ENCODE measurements around the gene NEU2.
"Not testable (repeated sequence)": the region's sequence is repeated elsewhere in the genome, so short reads cannot be mapped to it uniquely, and the experiment has no call there.

Gene NEU2

GRCh38 chr2:233034091-233034882, 1.8 kb downstream of the NEU2 start:
- DNase-seq (ENCODE audit: low read depth, low spot score) = no peak

- no peak for DNase-seq (ENCODE audit: low read depth, low spot score)
Measured at GRCh38 chr2:233035426-233036161, 3.1 kb downstream of the NEU2 start.

- no peak for DNase-seq (ENCODE audit: low read depth, low spot score)
Measured at GRCh38 chr2:233036162-233036838, 3.8 kb downstream of the NEU2 start.

DNA sequence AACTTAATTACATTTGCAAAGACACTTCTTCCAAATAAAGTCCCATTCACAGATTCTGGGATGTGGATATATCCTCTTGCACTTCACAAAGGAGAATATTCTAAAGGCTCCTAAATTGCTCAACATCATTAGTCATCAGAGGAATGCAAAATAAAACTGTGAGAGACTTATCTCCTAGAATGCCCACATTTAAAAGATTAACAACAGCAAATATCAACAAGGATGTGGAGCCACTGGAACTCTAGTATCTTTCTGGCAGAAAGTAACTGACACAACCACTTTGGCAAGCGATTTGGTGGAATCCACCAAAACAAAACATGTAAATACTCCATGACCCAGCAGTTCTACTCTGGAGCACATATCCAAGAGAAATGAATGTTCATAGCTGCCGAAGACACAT, 4.6 kb downstream of the NEU2 start:
- DNase-seq (ENCODE audit: low read depth, low spot score) = no peak

- no peak for DNase-seq (ENCODE audit: low read depth, low spot score)
Measured at GRCh38 chr2:233039212-233039845, 6.9 kb downstream of the NEU2 start.

DNA sequence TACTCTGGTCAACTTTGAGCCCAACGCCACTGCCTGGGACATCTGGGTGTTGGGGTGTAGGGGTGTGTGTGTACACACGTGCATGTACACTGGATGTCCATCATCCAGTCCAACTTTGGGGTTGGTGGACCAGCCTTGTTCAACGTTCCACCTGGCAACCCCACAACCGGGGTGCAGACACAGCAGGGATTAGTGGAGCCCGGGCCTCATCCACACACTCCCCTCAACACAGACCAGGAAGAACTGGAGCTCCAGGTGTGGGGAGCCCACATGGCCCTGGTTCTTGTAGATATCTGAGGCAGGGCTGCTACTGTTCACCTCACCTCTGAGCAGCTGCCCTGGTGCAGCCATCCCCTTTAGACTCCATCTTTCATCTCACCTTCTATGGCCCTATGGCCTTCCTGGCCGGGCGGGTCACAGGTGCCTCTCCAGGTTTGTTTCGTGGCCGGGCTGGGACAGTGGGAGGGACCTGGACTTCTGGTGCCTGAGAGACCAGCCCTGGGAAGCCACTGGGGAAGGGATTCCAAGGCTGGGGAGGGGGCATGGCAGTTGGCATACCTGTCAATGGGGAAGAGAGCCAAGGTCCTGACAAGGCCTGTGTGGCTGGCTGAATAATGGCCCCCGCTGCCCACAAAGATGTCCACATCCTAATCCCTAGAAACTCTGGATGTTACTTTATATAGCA, 7.5 kb downstream of the NEU2 start:
- no peak for DNase-seq (ENCODE audit: low read depth, low spot score)

- DNase-seq (ENCODE audit: low read depth, low spot score) = no peak
Measured at GRCh38 chr2:233040571-233040970, 8.1 kb downstream of the NEU2 start.

DNA sequence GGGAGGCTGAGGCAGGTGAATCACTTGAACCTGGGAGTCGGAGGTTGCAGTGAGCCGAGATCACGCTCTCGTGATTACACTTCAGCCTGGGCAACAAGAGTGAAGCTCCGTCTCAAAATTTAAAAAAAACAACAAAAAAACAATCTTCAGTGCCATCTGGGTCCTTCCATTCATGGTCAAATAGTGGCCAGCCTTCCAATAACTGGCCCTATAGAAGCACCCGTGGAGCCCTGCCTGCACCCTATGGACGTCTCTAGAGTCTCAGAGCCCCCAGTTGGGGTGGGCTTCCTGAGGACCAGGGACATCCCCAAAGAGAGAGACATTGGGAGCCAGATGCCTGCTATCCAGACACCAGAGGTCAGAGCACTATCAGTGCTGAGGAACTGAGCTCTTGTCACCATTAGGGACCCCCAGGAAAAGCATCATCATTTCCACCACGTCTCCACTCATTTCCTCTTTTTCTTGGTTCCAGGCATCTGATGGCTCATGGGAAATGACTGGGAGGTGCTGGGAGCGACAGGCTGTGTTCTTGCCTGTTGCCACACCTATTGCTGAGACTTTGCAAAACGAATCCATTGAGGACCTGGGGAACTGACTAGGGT, 9.4 kb downstream of the NEU2 start:
- no peak for DNase-seq (ENCODE audit: low read depth, low spot score)

DNA sequence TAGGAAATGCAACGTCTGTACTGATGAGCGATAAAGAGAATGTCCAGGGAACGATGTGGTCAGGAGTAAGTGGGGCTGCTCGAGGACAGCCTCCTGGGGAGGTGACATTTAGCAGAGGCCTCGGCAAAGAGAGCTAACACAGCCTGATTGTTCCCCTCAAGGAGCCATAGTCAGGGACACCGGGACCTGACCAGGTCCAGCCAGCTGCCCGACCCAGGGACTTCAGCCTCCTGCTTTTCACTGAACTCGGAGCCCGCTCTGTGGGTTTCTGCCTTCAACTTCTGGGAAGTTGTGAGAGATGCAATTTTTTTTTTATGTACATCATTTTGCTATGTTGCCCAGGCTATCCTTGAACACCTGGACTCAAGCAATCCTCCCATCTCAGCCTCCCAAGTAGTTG, 10.1 kb downstream of the NEU2 start:
- DNase-seq (ENCODE audit: low read depth, low spot score) = no peak

DNA sequence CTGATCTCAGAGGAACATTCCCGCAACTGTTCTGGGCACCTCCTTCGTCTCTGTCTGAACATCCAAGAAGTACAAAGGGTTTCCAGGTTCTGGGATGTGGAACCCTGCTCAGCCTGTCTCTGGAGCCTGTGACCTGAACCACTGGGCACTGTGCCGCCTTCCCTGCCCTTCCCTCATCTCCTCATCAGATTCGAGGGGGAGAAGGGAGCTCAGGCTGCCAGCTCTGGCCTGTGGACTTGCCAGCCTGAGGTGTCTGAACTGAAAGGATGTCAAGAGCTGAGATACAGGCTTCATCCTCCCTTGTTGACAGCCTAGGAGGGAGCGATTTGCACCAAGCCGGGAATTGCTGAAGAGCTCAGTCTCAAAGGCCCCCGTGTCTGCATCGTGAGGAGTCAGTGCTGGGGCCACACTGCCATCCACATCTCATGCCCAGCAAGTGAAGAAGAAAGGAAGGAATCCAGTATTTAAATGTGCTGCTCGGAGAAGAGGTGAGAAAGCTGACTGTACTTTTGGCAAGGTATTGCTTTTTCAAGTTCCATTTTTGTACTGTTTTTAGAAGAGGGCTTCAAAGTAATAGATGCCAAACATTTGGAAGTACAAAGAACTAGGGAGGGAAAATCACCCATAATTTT, 12.6 kb downstream of the NEU2 start:
- no peak for DNase-seq (ENCODE audit: low read depth, low spot score)

GRCh38 chr2:233047206-233047605, 14.7 kb downstream of the NEU2 start:
- no peak for DNase-seq (ENCODE audit: low read depth, low spot score)

- DNase-seq (ENCODE audit: low read depth, low spot score) = no peak
Measured at GRCh38 chr2:233047667-233048066, 15.2 kb downstream of the NEU2 start.

GRCh38 chr2:233048569-233049193, 16.2 kb downstream of the NEU2 start:
- no peak for DNase-seq (ENCODE audit: low read depth, low spot score)

- no peak for DNase-seq (ENCODE audit: low read depth, low spot score)
Measured at GRCh38 chr2:233049194-233049761, 16.8 kb downstream of the NEU2 start.

- no peak for DNase-seq (ENCODE audit: low read depth, low spot score)
Measured at GRCh38 chr2:233051241-233052149, 19.0 kb downstream of the NEU2 start.

DNA sequence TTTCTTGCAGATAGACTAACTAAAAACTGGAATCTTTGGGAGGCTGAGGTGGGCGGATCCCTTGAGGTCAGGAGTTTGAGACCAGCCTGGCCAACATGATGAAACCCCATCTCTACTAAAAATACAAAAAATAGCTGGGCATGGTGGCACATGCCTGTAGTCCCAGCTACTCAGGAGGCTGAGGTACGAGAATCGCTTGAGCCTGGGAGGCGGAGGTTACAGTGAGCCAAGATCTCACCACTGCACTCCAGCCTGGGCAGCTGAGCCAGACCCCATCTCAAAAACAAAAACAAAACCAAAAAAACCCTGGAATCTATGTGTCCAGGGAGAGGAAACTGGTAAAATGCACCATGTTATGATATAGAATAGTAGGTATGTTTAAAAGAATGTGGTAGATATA, 20.0 kb downstream of the NEU2 start:
- DNase-seq (ENCODE audit: low read depth, low spot score) = not testable (repeated sequence)

DNA sequence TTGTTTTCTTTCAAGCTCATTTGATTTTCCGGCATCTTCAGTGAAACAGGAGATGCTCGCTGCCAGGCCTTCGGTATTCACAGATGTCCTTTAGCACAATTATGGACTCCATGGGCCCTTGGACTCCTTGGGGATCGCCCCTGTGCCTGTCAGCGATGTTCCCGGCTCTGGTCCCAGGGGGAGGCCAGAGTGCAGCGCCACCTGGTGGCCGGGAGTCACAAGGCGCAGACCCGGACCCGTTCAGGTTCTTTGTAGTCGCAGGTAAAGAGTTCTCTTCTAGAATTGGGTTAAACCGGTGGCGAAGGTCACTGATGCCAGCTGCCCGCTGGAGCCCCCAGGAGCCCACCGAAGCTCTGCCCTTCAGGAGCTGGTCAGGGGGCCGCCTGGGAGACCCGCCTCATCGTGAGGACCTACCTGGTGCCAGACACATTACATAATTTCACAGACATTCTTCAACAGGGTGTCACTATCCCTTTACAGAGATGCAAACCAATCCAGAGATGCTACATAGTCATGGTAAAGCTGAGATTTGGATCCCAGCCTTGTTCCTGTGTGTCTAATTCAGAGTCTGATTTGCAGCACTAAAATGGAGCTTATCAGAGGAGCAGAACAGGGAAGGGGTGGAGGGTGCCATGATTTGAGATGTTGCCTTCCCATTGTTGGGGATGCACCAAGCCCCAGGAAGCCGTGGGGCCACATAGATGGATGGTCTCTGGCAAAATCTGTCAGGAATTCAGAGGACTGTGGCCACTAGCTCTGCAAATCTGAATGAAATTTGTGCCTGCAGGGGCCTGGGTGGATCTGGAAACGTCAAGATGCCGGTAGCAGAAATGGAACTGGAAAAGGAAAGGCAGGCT, 21.7 kb downstream of the NEU2 start:
- no peak for DNase-seq (ENCODE audit: low read depth, low spot score)

DNA sequence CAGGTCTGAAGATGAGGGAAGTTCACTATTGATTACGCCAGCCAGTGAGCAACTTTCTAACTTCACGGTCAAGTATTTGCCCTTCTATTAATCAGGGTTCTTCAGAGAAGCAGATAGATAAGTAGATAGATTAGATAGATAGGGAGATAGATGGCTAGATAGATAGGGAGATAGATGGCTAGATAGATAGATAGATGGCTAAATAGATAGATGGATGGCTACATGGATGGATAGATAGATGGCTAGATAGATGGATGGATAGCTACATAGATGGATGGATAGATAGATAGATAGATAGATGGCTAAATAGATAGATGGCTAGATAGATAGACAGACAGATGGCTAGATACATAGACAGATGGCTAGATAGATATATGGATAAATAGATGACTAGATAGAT, 22.9 kb downstream of the NEU2 start:
- no peak for DNase-seq (ENCODE audit: low read depth, low spot score)

Data from smooth muscle cell of the brain vasculature (primary cell).